GM04503 (cell line): ENCODE data around the gene CCDC120.

Source experiments
- DNase-seq: peaks from one replicate; pipeline ENCODE4 v3.0.0-alpha.2; 2012; ENCODE audit warnings: low read depth

The CCDC120 gene

GRCh38 chrX:49061916-49062315 lies 3.1 kb downstream of the CCDC120 start:
- DNase-seq, result no peak

- no peak for DNase-seq
These were observed 4.9 kb downstream of the CCDC120 start for GRCh38 chrX:49063715-49064114.

- no peak for DNase-seq
These were observed 5.5 kb downstream of the CCDC120 start for GRCh38 chrX:49064303-49064702.

GRCh38 chrX:49064735-49065134 lies 5.9 kb downstream of the CCDC120 start:
- no peak for DNase-seq

- no peak for DNase-seq
These were observed 7.5 kb downstream of the CCDC120 start for GRCh38 chrX:49066278-49066677.

GRCh38 chrX:49066690-49067089 lies 7.9 kb downstream of the CCDC120 start:
- no peak for DNase-seq

- DNase-seq, result no peak
These were observed 8.7 kb downstream of the CCDC120 start for GRCh38 chrX:49067285-49068120.

GRCh38 chrX:49069038-49069437 lies 10.2 kb downstream of the CCDC120 start:
- DNase-seq, result no peak

GRCh38 chrX:49070988-49071387 lies 12.2 kb downstream of the CCDC120 start:
- DNase-seq, result no peak

- no peak for DNase-seq
These were observed 13.3 kb downstream of the CCDC120 start for GRCh38 chrX:49071877-49072711.

GRCh38 chrX:49072712-49073095 lies 13.9 kb downstream of the CCDC120 start:
- no peak for DNase-seq

GRCh38 chrX:49073601-49074575 lies 15.1 kb downstream of the CCDC120 start, which contains the start of gene PRAF2:
Gene PRAF2, minus strand, starts transcription at chrX:49074002. Its CDS starts 15 bp downstream, at chrX:49073987.
- DNase-seq, result peak; percentile 59

- DNase-seq, result no peak
These were observed 16.5 kb downstream of the CCDC120 start for GRCh38 chrX:49075347-49075746.

GRCh38 chrX:49077941-49078340 lies 19.1 kb downstream of the CCDC120 start:
- no peak for DNase-seq

GRCh38 chrX:49079489-49080428 lies 21.0 kb downstream of the CCDC120 start, which contains the start of gene WDR45:
Gene WDR45, minus strand, starts transcription at chrX:49079887. Its CDS starts 1,792 bp downstream, at chrX:49078095.
- DNase-seq, result peak; percentile 32

GRCh38 chrX:49082271-49082871 lies 23.6 kb downstream of the CCDC120 start:
- no peak for DNase-seq

- no peak for DNase-seq
These were observed 30.8 kb downstream of the CCDC120 start for GRCh38 chrX:49089553-49089952.

GRCh38 chrX:49096419-49096818 lies 37.6 kb downstream of the CCDC120 start:
- no peak for DNase-seq

- DNase-seq, result peak; percentile 57
These were observed 42.2 kb downstream of the CCDC120 start for GRCh38 chrX:49100704-49101628.
